NCI-H2196 (cell line): Measurements from ENCODE around the gene PIKFYVE.
"Not testable (repeated sequence)": the region's sequence is repeated elsewhere in the genome, so short reads cannot be mapped to it uniquely, and the experiment has no call there.

Experiments
- DNase-seq: peaks from one replicate; lab custom pipeline; 2025; ENCODE audit not compliant: unreplicated experiment; lab: John Stamatoyannopoulos, UW

PIKFYVE gene, protein sequence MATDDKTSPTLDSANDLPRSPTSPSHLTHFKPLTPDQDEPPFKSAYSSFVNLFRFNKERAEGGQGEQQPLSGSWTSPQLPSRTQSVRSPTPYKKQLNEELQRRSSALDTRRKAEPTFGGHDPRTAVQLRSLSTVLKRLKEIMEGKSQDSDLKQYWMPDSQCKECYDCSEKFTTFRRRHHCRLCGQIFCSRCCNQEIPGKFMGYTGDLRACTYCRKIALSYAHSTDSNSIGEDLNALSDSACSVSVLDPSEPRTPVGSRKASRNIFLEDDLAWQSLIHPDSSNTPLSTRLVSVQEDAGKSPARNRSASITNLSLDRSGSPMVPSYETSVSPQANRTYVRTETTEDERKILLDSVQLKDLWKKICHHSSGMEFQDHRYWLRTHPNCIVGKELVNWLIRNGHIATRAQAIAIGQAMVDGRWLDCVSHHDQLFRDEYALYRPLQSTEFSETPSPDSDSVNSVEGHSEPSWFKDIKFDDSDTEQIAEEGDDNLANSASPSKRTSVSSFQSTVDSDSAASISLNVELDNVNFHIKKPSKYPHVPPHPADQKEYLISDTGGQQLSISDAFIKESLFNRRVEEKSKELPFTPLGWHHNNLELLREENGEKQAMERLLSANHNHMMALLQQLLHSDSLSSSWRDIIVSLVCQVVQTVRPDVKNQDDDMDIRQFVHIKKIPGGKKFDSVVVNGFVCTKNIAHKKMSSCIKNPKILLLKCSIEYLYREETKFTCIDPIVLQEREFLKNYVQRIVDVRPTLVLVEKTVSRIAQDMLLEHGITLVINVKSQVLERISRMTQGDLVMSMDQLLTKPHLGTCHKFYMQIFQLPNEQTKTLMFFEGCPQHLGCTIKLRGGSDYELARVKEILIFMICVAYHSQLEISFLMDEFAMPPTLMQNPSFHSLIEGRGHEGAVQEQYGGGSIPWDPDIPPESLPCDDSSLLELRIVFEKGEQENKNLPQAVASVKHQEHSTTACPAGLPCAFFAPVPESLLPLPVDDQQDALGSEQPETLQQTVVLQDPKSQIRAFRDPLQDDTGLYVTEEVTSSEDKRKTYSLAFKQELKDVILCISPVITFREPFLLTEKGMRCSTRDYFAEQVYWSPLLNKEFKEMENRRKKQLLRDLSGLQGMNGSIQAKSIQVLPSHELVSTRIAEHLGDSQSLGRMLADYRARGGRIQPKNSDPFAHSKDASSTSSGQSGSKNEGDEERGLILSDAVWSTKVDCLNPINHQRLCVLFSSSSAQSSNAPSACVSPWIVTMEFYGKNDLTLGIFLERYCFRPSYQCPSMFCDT (N-terminal part only)

DNA sequence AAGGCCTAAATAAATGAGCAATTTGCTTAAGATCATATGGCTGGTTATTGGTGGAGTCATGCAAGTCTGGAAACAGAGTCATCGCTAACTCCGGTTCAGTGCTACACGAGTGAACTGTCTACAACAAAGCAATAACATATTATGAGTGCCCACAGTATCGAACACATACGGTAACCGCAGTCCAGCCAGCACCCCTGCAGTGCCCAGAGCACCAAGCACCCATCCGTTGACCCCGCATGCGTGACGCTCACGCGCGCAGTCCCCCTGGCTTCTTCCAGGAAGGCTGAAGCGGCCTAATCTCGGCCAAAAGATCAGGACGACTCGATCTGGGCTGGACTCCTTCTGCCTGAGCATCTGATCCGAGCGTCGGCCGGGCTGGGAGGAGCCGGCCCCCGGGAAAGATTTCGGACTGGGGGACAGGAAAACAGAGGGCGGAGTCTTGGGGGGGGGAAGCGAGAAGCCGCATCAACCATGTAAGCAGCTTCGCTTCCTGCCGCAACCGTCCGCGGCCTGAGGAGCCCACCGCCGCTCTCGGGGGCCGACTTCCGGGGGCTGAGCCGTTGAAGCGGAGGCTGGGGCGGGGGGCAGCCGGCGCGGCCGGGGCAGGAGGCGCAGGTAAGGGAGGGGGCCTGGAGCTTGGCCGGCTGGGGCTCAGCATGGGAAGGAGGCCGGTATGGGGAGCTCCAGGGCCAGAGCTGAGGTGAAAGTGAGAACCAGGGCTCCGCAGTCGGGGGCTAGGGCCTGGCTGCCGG is at the start of gene PIKFYVE:
Gene PIKFYVE, plus strand, starts transcription at position 455 of the 752 bp plus-strand sequence. CDS start 5,265 bp downstream, outside the sequence.
- peak; percentile 96 for DNase-seq

DNA sequence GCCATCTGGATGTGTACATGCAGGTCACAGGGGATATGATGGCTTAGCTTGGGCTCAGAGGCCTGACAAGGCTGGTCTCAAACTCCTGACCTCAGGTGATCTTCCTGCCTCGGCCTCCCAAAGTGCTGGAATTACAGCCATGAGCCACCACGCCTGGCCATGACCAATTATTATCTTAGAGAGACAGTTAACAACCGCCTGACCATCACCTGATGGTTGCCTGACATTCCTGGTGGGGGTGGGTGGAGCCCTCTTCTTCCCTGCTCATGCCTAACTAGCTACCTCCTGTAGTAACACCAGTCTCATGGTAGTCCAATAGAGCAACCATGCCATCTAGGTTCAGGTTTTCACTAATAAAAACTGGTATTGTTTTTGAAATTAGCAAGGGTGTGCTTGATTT is 44.2 kb upstream of the PIKFYVE start:
- DNase-seq, result not testable (repeated sequence)

DNA sequence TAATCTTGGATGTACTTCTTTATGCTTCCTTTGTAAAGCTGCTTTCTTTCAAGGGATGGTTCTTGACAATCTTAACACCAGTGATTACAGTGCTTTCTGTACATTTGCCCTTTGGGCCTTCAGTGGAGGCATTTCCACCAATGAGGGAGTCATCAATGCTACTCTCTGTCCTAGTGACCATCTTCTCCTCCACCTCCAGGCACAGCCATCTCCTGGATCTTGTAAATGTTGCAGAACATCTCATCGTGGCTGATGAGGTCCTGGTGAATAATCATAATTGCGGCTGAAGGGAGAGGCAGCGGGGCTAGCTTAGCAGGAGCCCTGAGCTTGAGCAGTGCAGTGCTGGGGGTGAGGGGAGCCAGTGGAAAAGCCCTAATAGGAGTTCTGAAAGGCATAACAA is 43.7 kb upstream of the PIKFYVE start:
- DNase-seq, result no peak

DNA sequence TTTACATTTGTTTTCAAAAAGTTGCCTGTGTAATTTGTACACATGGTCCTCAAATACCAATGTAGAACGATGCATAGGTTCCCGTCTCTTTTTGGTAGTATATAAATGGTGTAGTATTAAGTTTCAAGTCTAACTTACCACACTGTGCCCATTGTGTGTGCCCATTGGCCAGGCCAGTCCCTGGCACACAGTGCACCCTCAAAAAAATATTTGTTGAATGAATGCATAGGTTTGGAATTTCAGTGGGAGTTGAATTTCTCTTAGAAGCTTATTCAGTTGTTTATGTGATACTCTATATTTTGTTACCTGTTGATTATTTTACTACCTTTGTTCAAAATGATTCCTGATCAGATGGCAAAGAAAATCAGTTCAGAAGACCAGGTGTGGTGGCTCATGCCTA is 41.3 kb upstream of the PIKFYVE start:
- DNase-seq, result no peak

DNA sequence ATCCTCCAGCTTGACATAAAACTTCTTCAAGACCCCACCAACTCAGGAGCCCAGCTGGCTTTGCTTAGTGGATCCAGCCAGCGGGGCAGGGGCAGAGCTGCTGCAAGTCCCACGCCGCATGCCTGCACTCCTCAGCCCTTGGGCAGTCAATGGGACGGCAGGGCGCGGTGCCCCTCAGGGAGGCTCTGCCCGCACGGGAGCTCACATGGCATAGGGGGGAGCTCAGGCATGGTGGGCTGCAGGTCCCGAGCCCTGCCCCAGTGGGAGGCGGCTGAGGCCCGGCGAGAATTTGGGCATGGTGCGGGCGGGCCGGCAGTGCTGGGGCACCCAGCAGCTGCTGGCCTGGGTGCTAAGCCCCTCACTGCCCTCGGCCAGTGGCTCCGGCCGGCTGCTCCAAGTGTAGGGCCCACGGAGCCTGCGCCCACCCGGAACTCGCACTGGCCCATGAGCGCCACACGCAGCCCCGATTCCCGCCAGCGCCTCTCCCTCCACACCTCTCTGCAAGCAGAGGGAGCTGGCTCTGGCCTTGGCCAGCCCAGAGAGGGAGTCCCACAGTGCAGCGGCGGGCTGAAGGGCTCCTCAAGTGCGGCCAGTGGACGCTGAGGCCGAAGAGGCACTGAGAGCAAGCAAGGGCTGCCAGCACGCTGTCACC is 38.3 kb upstream of the PIKFYVE start:
- no peak for DNase-seq

DNA sequence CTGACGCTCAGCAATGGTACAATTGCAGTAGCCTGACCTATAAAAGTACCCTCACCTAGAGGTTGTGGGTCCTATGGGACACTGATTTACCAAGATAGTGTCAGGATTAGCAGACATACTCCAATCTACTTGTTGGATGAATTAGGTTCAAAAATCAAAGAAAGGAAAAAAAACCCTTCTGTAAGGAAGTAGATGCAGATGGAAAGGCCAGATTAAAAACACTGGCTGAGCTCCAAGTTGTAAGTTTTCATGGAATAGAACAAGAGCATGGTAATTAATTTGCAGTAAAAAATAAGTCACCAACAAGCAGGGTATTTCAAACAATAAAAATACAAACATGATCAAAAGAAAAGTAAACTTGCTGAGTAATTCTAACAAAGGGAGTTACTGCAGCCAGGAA is 37.6 kb upstream of the PIKFYVE start:
- DNase-seq, result no peak

GRCh38 chr2:208234786-208235185 is 31.3 kb upstream of the PIKFYVE start:
- no peak for DNase-seq

- DNase-seq, result no peak
These were observed 30.2 kb upstream of the PIKFYVE start for GRCh38 chr2:208235860-208236259.

- no peak for DNase-seq
These were observed 26.1 kb upstream of the PIKFYVE start for GRCh38 chr2:208239770-208240493.

DNA sequence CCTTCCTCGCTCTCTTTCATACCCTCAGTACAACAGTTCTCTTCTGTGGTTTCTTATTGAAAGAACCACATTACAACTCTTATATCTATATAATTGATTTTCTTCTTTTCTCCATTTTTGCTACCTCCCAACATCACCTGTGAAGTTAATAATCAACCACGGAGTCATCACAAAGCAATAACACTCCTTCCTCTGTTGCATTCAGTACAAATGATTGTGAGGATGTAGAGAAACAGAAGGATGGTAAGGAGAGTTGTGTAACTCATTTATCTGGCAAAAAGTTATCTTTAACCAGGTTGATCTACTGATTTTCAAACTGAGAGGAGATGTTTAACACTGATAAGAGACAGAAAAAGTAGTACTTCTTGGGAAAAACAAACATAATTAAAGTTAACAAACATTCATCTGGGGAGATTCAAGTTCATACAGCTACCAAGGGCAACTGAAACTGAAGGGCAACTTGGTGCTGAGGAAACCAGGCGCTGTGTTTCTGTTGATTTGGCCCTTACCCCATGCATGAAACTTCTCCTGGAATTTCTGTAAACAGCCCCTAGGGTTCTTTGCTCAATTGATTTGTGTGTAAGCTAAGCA is 25.3 kb upstream of the PIKFYVE start:
- DNase-seq, result no peak

- DNase-seq, result no peak
These were observed 21.6 kb upstream of the PIKFYVE start for GRCh38 chr2:208244422-208244821.

DNA sequence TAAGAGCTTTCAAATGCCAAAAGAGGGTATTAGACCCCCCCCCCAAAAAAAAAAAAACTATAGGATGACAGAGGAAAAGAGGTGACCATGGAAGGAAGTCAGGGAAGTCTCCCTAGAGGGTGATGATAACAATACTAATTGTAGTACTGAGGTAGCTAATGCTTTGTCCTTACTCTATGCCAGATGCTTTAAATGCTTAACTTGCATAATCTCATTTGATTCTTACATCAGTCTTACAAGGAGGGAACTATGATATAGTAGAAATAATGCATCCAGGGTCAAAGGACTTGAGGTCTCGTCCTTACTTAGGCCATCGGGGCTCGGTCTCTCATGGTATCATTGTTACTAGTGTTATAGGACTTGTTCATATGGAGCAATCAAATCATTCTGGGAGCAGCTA is 20.3 kb upstream of the PIKFYVE start:
- DNase-seq, result no peak

DNA sequence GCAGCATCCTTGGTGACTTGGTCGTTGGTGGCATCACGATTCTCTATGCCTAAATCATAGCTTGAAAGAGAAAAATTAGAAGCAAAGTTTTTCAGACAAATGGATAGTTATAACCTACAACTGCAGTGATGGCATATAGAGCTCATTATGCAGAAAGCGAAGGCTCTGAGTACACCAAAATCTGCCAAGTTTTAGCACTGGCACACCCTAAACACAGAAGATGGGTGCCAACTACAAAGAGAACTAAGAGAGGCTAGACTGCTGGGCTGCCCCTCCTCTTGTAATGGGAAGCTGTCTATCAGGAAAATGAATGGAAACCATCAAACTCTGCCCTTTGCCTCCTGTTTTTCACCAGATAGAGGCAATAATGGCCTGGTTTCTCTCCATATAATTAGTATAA is 17.5 kb upstream of the PIKFYVE start:
- no peak for DNase-seq

- no peak for DNase-seq
These were observed 16.8 kb upstream of the PIKFYVE start for GRCh38 chr2:208249296-208249695.

DNA sequence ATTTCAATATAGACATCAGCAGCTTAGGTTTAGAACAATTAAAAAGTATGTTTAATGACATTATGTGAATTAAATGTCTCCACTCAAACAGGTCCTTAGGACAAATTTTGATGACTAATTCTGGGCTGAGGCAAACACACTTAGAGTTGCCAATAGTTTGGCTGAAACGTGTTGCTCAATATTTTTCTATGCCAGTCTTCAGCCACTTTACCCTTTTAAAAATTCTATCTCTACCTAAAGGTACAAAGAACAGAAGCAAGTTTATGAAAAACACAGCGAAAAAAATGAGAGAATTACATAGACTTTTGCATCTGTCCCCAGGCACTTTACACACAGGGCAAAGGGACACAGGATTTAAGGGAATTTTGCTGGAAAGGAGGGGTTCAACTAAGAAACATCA is 15.7 kb upstream of the PIKFYVE start:
- no peak for DNase-seq

DNA sequence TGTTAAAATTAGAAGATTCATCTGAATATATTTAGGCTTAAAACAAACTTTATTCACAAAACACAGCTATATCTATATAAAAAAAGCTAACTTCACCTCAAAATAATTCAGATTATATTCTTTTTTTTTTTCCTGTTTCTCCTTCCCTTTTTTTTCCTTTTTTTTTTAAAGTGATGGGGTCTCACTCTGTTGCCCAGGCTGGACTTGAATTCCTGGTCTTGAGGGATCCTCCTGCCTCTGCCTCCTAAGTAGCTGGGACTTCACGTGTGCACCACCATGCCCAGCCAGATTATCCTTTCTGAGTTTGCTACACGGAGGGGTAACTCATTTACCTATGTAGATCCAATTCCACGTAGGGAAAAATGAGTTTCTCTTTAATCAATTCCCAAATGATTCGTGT is 15.0 kb upstream of the PIKFYVE start:
- DNase-seq, result no peak

DNA sequence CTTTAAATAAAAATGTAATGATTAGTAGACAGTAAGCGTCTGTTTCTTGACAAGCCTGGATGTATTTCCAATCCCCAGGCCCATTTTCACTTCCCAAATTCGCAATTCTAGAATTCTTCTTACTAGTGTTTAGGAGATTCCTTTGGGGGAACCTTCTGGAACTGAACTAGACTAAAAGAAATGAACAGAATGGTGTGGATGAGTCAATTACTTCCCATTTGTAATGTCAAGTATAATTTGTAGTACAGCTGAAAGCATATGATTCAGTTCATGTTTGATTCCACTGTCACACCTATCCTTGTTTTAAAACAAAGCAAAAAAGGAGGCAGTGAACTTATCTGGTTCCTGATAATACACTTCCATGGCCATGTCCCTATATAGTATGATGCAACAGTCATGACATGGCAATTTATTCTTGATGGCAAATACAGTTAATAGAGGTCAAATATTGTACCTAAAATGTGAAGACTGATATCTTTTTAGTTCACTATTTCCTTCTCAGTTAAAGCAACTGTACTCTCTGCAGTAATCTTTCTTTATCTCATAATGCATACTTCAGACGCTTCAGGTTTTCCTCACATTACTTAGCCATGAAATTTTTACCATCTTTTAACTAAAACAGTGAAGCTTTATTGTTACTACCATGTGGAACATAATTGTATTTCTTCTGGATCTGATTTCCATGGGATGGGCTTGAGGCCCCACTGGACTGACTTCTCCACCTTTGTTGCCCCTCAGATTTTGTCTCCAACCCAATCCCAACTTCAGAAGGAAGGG is 13.2 kb upstream of the PIKFYVE start:
- DNase-seq, result no peak

GRCh38 chr2:208253600-208254117 is 12.4 kb upstream of the PIKFYVE start:
- no peak for DNase-seq
